GM18511 (cell line): ENCODE data around the gene HSPB8.

Experiments used
- ATAC-seq: cut with Tn5 transposase; IDR thresholded peaks from one replicate; pipeline ENCODE4 v1.9.1; 2021; ENCODE audit warnings: mild to moderate bottlenecking, moderate library complexity; ENCODE audit not compliant: unreplicated experiment

The HSPB8 gene, protein sequence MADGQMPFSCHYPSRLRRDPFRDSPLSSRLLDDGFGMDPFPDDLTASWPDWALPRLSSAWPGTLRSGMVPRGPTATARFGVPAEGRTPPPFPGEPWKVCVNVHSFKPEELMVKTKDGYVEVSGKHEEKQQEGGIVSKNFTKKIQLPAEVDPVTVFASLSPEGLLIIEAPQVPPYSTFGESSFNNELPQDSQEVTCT

DNA sequence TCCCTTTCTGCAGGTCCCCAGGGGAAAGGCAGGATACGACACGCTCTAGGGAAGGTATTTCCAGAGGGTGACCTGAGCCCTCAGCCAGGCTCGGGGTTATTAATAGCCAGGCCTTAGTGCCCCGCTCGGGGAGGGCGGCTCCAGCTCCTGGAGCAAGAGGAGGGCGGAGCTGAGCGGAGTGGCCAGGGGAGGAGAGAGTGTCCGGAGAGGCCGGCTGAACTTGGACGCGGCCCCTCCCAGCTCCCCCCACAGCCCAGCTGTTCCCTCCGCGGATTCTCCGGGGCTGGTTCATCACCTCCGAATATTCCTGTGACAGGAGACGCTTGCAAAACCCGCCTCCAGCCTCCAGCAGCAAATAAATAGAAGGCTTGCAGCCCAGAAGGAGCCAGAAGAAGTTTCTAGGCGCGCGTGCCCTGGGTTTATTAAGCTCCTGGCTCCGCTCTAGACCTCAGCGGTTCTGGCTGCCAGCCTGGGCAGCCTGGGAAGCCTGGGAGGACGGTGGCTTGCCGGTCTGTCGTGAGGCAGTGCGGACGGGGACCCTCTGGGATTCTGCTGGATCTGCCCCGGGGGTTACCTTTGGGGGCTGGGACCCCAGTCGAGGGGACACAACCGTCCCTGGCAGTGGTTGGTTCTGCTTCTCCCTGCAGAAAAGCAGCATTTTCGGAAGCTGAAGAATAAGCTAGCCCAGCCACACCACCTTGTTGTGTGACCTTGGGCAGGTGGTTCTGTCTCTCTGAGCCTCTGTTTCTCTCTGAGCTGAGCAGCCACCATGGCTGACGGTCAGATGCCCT, at the start of gene HSPB8:
HSPB8 (plus strand) TSS at position 388 of the 791 bp plus-strand sequence; CDS start at position 770, 382 bp downstream.
- ATAC-seq: no peak

- ATAC-seq: no peak
These were observed 48.8 kb upstream of the HSPB8 start for GRCh38 chr12:119129827-119130434.

DNA sequence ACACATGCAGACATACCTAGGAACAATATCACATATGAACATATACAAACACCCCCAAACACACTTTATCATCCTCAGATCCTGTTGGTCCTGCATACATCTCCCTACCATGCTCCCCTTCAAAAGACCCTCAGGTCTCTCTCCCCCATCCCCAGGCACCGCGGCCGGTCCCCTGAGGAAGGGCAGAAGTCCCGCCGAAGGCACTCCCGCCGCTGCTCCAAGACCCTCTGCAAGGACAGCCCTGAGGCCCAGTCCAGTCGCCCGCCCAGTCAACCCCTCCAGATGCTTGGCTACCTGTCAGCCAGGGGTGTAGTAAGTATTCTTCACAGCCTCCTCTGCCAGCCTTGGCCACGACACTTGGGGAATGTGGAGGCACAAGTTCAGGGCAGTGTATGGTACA, 48.2 kb upstream of the HSPB8 start:
- no peak for ATAC-seq

- ATAC-seq: no peak
These were observed 44.3 kb upstream of the HSPB8 start for GRCh38 chr12:119134284-119135072.

DNA sequence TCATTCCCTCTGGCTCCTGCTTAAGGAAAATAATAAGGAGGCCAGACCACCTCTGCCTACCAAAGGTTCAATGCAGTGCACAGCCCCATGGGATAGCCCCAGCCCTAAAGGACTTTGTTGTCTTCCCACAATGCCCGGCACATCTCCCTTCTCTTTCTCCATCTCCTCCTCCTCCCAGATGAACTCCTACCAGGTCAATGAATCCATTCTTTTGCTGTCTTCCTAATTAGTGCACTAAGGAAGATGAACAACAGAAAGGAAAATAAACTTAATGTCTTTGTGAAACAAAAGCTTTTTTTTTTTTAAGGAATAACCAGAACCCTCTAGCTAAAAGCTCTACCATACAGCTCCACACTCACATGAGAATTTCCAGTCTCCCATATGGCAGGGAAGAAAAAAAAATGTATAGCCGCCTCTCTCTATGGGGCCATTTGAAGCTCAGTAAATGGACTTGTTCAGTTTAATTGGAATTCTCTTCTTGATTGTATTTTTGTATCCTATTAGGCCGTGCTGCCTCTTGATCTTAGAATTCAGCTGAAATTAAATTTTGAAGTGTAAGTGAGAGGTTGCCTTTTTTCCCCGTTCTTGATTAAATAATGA, 41.8 kb upstream of the HSPB8 start:
- ATAC-seq: no peak

DNA sequence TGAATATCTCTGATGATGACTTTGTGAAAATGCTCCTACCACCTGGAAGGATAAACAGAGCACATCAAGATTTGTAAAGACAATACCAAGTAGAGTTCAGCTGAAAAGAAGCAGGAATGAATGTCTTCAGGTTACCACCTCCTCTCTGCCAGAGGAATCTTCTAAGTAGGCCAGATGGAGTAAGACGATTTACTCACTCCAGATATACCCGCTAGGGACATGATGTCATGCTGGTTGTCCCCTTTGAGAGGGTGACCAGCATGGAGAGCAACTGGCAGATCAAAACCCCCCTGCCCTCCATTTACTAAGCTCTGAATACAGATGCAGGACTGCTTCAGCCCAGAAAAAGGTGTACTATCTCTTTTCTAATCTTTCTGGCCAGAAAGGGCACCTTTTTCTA, 39.3 kb upstream of the HSPB8 start:
- ATAC-seq: no peak

DNA sequence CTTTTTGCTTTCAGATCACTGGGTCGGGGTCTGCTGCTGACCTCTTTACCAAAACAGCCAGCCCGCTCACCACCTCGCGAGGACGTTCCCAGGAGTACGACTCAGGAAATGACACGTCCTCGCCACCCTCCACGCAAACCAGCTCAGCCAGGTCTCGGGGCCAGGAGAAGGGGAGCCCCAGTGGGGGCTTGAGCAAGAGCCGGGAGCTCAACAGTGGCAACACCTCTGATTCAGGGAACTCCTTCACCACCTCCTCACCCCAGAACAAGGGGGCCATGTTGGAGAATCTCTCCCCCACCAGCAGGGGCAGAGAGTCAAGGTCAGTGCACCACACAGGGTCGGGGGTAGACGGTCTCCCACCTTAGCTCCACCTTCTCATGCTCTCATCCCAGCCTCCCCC, 33.4 kb upstream of the HSPB8 start:
- ATAC-seq: no peak

GRCh38 chr12:119147847-119148448, 30.8 kb upstream of the HSPB8 start:
- no peak for ATAC-seq

- no peak for ATAC-seq
These were observed 29.5 kb upstream of the HSPB8 start for GRCh38 chr12:119149270-119149669.

DNA sequence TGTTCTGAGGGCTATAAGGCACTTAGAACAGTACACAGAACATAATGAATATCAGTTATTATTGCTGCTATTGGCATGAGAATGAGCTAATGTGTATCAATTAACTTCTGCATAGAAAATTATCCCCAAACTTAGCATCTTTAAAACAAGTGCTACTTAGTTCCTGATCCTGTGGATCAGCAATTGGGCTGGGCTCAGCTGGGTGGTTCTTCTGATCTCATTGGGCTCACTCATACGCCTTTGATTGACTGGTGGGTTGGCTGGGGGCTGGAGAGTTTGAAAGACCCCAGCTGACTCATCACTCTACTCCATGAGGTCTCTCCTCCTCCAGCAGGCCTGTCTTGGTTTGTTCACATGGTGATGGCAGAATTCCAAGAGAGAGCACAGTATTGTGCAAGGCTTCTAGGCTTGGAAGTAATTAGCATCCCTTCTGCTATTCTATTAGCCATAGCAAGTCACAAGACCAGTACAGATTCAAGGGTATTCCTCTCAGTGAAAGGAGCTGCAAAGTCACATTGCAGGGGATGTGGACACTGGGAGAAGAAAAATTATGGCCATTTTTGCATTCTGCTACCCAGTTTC, 27.2 kb upstream of the HSPB8 start:
- no peak for ATAC-seq

DNA sequence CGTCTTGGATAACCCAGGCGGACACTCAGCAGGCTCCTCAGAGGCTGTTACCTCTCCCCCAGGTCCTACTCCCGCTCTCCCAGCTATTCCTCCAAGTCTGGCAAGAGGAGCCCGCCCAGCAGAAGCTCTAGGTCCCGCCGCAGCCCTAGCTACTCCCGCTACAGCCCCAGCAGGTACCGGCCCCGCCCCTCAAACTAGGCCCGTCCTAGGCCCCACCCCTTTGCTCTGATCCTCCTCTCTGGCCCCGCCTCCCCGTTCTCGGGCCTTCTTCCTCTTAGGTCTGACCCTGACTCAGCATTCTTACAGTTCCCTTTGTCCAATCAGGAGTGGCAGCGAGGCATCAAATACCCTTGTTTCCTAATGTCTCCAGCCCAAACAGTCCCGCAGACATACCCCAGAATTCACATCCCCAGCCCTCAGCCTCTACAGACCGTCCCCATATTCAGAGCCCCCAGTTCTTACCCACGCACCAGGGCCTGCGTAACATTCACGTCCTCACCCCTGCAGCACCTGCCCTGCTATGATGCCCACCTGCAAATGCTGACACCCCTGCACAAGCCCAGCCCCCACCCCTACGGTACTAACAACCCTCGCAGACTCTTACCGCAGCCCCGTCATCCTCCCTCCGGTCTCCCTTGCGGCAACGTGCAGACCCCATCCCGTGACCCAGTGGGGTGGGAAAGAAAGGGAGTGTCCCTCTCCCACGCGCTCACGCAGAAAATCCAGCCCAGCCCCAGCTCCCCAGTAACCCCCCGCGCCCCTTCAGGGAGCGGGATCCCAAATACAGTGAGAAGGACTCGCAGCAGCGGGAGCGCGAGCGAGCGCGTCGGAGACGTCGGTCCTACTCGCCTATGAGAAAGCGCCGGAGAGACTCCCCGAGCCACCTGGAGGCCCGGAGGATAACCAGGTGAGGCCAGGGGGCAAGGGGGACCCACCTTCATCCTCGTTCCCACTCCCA, 25.0 kb upstream of the HSPB8 start:
- ATAC-seq: no peak

GRCh38 chr12:119154435-119154818, 24.3 kb upstream of the HSPB8 start:
- no peak for ATAC-seq

GRCh38 chr12:119156401-119157044, 22.2 kb upstream of the HSPB8 start:
- ATAC-seq: no peak

DNA sequence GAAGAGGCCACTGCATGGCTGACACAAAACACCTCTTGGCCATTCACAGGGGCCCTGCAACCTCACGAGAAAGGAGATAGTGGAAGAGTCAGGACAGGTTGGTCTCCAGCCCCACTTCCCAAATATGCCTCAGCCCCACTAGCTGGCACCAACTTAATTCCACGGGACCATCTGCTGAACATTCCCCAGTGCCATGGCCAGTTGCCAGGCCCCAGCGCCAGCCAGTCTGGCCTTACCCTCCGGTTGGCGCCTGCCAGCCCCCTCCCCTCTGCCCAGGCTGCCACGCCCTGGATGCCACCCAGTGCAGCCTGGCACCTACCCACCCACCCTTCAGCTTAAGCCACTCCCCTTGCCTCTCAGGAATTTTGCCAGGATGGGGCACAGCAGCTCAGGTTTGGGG, 21.2 kb upstream of the HSPB8 start:
- no peak for ATAC-seq

GRCh38 chr12:119157978-119158377, 20.8 kb upstream of the HSPB8 start:
- ATAC-seq: no peak

- ATAC-seq: no peak
These were observed 20.3 kb upstream of the HSPB8 start for GRCh38 chr12:119158402-119158801.

DNA sequence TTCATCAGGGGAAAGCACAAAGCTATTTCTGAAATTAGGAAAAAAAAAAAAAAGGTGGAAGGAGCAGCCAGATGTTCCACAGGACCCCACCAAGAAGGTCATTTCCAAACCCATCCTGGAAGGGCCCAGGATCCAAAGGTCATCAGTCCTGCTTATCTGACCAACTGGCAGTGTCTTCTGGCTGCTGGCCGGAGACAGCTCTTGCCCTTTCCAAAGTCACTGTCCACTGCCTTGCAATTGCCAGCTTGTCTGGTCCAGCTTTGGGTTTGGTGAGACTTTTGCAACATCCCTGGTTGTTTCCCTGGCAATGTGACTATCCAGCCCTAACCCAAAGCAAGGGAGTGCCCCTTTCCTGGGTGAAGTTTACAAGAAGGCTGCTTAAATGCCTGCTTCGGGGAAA, 18.9 kb upstream of the HSPB8 start:
- ATAC-seq: no peak

DNA sequence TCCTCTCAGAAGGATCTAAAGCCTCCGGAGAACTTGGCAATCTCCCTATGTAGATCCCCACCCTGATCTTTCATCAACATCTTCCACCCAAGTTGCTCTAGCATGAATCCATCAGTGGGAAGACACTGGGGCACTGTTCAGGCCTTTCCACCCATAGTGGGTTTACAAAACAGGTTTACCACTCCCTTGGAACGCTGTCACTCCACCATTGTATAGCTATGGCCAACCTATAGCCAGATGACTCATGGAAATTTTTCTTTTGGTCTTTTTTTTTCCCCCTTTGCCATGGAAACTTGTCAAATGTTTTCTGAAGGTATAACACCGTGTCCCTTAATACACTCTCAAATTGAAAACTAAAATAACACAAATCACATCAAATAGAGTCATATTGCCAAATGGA, 10.8 kb upstream of the HSPB8 start:
- ATAC-seq: no peak

DNA sequence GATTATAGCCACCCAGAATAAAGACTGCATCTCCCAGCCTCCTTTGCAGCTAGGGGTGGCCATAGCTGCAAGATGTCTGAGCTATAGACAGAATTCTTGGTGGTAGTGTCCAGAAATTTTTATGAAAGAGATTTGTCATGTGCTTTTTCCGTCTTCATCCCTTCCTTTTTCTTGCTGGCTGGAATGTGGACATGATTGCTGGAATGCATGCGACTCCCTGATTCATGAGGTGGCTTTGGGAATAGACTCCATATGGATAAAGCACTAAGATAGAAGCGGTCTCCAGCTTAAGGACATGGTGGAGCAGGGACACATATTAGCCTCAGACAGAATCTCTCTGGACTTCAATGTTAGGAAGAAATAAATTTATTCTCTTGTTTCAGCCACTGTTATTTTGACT, 10.0 kb upstream of the HSPB8 start:
- no peak for ATAC-seq
